Activated T-helper 1 cell treated with anti-CD3 and anti-CD28 coated beads, Interleukin-2, amount 50 U/mL, for 16 hours (primary cell): ENCODE results near the gene MSTO1.
"Not testable (repeated sequence)": the region's sequence is repeated elsewhere in the genome, so short reads cannot be mapped to it uniquely, and the experiment has no call there.

ENCODE experiments used
- DNase-seq, 2 donors: peaks; one replicate each; pipeline ENCODE4 v3.0.0-alpha.2; 2020; ENCODE audit warnings: low read depth in 1 of 2, low spot score in 1 of 2

MSTO1 gene

DNA sequence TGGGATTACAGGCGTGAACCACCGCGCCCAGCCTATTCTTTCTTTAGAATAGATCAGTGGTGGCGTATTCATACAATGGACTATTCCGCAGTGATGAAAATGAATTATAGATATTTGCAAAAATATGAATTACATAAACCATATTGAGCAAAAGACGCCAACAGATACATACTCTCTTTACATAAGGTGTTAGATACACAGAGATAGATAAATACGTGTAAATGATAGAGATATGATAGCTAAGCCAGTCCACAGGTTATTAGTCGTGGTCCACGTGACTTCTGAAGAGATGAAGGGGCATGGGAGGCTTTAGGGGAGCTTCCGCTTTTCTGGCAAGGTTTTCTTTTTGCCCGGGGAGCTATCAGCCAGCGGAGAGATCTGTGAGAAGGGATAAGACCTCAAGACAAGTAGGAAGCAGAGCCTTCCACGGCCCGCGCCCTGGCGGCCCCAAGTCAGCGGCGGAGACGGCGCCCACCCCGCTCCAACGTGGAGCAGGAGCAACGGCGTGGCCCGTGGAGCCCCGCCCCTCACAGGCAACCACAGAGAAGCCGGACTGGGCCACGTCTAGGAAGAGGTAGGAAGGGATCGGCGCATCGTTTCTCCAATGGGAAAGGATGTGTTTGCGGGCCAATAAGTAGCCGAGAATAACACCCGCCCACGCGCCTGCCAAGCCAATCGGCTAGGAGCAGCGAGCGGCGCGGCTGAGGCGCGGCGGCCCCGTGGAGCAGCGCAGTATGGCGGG lies at the start of gene MSTO1:
MSTO1 (plus strand) TSS at position 704 of the 742 bp plus-strand sequence; CDS start at position 735, 31 bp downstream.
- DNase-seq: peak; percentile 80 to 90

DNA sequence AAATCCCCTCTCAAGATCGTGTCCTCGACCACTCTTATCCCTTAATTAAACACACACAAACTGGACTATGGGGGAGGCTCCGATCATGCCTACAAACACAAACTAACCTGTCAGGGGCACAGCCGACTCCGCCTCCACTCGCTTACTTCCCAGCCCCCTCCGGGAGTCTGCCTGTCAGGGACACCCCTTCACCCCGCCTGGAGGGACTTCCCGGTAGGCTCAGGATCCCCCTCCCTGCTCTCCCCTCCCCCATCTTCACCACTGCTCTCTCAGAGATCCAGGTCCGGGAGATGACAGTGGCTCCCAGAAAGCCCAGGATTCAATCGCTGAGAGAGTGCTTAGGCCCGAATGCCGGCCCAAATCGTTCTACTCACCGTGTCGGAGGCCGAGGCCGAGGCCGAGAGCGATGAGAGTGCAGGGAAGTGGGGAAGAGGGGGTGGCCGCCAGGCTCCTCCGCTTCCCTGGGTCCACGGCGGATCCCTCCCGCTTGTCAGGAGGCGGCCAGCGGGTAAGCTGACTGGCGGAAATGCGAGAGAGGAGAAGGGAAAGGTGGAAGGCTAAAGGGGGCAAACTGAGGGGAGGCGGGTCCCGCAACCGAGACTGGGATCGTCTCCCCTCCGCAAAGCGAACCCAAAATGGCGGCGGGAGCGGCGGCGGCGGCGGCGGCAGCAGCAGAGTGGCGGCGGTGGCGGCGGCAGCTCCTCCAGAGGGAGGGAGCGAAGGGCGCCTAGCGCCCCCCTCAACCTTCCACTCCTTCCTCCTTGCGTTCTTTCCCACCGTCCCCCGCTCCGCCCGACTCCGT lies 48.0 kb upstream of the MSTO1 start:
- peak; percentile 37 to 50 for DNase-seq

DNA sequence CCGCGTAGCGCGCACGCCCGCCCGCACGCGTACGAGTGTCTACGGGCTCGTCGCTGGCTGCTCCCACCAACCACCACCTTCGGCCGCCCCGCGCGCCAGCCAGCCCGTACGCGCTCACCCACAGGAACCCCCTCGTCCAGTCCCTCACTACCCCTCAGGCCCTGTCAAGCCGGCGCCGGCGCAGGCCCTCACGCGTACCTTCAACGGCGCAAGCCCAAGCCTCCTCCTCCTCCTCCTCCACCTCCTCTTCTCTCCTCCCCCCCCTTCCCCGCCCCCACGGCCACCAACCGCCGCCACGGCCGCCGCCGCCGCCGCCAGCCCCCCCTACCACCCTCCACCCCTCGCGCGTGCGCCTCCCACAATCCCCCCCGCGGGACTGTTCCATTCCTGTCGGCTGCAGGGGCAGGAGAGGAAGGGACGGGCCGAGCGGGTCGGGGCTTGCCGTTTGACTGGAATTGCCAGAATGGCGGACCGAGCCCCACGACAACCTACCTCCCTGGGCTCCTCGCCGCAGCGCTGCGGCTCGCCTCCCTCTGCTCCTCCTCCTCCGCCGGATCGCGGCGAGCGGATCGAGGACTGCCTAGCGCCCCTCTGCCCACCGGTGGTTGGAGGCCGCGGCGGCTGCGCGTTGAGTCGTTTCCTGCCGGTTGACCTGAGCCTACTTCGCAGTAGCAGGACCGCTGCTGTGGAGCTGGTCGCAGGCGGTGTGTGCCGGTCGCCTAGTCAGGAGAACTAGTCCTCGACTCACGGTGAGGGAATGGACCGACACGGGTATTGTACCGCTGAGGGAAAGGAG lies 47.2 kb upstream of the MSTO1 start, which contains the start of gene ASH1L:
ASH1L (minus strand) TSS at position 223 of the 796 bp plus-strand sequence. CDS start 41,284 bp downstream, outside the sequence.
- peak; percentile 85 to 89 for DNase-seq

- DNase-seq: not testable (repeated sequence)
Observed at GRCh38 chr1:155563377-155564022, 46.5 kb upstream of the MSTO1 start.

- DNase-seq: no peak
Observed at GRCh38 chr1:155569988-155570592, 39.9 kb upstream of the MSTO1 start.

DNA sequence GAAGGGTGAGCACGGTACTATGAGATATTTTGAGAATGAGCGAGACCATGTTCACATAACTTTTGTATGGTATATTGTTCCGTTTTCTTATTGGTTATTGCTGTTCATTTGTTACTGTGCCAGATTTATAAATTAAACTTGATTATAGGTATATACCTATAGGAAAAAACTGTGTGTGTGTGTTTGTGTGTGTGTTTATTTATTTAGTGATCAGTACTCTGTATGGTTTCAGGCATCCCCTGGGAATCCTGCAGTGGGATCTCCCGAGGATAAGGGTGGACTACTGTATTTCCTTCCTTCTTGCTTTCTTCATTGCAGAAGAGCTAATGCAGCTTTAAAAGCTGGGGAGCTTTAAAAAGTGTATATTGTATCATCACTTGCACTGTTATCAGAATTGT lies 39.4 kb upstream of the MSTO1 start:
- DNase-seq: no peak

GRCh38 chr1:155574077-155574476 lies 35.9 kb upstream of the MSTO1 start:
- DNase-seq: no peak

DNA sequence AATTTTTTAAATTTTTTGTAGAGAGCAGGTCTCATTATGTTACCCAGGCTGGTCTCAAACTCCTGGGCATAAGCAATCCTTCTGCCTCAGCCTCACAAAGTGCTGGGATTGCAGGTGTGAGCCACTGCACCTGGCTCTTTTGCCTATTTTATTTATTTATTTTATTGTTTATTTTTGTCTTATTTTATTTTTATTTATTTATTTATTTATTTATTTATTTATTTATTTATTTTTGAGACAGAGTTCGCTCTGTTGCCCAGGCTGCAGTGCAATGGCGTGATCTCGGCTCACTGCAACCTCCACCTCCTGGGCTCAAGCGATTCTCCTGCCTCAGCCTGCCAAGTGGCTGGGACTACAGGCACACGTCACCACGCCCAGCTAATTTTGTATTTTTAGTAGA lies 34.4 kb upstream of the MSTO1 start:
- DNase-seq: not testable (repeated sequence)

DNA sequence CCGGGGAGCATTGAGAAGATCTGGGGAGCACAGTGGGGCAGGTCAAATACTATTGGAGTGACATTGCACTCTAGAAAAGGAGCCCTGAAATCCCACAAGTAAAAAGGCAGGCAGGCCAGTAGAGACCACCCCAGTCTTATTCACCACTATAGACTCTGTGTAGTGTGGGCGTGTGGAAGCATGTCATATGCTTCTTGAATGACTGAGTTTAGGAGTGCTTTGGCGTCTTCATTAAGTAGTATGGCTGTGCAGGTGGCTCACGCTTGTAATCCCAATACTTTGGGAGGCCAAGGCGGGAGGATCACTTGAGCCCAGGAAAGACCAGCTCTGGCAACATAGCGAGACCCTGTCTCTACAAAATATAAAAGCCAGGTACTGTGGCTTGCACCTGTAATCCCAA lies 26.2 kb upstream of the MSTO1 start:
- DNase-seq: not testable (repeated sequence)

DNA sequence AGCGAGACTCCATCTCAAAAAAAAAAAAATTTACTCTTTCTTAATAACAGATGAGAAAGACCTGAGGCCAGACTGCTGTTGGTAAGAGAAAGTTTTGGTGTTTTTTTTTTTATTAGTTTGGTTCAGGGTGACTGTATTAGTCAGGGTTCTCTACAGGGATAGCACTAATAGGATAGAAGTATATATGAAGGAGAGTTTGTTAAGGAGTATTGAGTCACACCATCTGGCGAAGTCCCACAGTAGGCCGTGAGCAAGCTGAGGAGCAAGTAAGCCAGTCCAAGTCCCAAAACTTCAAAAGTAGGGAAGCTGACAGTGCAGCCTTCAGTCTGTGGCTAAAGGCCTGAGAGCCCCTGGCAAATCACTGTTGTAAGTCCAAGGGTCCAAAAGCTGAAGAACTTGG lies 20.7 kb upstream of the MSTO1 start:
- DNase-seq: not testable (repeated sequence)

DNA sequence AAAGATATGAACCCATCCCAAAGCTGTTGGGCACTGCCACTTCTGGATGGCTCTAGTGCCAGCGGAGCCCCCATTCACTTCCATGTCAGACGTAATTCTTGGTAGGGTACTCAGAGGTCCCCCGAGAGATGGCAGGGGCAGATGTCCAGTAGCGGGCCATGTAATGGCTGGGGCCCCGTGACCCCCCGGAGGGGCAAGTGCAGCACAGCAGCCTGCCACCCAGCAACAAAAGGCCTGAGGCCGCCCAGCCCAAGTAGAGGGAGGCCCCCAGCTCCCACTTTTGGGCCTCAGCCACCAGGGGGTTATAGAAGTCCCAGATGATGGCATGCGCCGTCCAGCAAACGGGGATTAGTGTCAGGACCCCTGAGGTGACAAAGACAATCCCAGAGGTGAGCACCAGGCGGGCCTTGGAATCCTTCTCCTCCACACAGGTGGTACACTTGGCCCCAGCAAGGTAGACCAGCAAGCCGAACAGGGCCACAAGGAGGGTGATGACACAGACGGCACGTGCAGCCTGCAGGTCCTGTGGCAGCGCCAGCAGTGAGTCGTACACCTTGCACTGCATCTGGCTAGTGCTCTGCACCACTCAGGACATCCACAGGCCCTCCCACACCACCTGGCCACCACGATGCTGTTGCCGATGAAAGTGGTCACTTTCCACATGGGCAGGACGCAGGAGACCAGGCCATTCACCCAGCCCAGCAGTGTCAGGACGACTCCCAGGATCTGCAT lies 19.3 kb upstream of the MSTO1 start:
- not testable (repeated sequence) for DNase-seq

GRCh38 chr1:155591770-155592169 lies 18.2 kb upstream of the MSTO1 start:
- DNase-seq: peak in 1 of 2 donors; percentile 5

DNA sequence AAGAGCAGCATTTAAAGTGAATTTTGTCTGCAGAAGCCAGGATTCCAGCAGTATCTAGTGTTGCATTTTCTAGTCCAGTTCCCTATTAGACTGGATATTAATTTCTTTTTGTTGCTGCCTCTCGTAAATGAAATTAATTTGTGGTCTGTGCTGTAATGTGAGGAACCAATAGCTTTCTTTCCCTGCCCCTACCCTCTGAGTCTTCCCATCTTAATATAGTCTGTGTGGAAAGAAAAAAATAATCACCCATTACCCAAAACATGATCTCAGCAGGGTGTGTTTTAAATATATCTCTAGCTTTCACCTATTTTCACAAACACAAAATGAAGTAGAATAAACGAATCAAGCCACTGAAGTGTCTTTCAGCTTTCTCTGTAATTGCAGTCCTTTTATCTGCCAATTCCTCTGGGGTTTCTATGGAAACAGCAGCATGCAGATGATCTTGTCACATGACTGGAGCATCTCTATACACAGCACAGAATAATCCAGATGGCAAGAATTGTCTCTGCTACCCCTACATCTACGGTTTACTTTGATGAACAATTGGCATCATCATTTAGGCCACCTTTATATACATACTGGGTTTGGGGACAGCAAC lies 14.0 kb upstream of the MSTO1 start:
- DNase-seq: not testable (repeated sequence)

DNA sequence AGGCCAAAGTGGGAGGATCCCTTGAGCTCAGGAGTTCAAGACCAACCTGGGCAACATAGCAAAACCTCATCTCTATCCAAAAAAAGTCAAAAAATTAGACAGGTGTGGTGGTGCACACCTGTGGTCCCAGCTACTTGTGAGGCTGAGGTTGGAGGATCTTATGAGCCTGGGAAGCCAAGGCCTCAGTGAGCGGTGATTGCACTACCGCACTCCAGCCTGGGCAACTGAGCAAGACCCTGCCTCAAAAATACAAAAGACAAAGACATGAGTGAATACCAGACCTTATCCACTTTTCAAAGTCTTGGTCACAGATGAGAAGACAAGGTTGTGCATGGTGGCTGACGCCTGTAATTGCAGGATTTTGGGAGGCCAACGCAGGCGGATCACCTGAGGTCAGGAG lies 13.2 kb upstream of the MSTO1 start:
- no peak for DNase-seq

- no peak for DNase-seq
Observed at GRCh38 chr1:155598842-155599331, 11.1 kb upstream of the MSTO1 start.

DNA sequence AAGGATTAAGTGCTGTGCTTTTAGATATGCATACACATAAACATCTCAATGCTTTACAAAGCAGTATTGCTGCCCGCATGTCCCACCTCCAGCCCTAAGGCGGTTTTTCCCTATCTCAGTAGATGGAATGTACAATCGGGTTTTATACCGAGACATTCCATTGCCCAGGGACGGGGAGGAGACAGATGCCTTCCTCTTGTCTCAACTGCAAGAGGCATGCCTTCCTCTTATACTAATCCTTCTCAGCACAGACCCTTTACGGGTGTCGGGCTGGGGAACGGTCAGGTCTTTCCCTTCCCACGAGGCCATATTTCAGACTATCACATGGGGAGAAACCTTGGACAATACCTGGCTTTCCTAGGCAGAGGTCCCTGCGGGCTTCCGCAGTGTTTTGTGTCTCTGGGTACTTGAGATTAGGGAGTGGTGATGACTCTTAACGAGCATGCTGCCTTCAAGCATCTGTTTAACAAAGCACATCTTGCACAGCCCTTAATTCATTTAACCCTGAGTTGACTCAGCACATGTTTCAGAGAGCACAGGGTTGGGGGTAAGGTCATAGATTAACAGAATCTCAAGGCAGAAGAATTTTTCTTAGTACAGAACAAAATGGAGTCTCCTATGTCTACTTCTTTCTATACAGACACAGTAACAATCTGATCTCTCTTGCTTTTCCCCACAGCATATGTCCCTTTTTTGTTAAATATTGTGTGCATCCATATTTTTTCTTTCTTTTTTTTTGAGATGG lies 10.0 kb upstream of the MSTO1 start:
- DNase-seq: not testable (repeated sequence)

DNA sequence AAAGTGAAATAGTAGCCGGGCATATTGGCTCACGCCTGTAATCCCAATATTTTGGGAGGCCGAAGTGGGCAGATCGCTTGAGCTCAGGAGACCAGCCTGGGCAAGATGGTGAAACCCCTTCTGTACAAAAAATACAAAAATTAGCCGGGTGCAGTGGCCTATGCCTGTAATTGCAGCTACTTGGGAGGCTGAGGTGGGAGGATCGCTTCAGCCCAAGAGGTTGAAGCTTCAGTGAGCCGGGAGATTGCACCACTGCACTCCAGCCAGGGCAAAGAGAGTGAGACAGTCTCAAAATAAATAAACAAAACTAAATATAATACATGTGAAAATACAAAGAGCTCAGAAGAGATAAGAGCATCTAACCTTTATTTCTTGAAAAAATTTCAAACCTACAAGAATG lies 2.3 kb upstream of the MSTO1 start:
- DNase-seq: no peak

DNA sequence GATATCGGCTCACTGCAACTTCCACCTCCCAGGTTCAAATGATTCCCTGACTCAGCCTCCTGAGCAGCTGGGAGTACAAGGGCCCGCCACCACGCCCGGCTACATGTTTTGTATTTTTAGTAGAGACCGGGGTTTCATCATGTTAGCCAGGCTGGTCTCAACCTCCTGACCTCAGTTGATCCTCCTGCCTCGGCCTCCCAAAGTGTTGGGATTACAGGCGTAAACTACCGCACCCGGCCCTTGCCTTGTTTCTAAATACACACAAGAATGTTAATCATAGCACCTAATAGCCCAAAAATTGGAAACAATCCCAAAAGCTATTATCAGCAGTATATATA lies 1.2 kb upstream of the MSTO1 start:
- no peak for DNase-seq

GRCh38 chr1:155610257-155610647 lies 234 bp downstream of the MSTO1 start:
- not testable (repeated sequence) for DNase-seq
